CD4-positive, alpha-beta T cell treated with Interleukin-15 for 1 hour (primary cell): ENCODE measurements around the gene PPP2R2B.
"Not testable (repeated sequence)": the region's sequence is repeated elsewhere in the genome, so short reads cannot be mapped to it uniquely, and the experiment has no call there.

ENCODE experiments used
- DNase-seq: peaks from one replicate; pipeline ENCODE4 v3.0.0-alpha.2; 2020

Gene PPP2R2B

DNA sequence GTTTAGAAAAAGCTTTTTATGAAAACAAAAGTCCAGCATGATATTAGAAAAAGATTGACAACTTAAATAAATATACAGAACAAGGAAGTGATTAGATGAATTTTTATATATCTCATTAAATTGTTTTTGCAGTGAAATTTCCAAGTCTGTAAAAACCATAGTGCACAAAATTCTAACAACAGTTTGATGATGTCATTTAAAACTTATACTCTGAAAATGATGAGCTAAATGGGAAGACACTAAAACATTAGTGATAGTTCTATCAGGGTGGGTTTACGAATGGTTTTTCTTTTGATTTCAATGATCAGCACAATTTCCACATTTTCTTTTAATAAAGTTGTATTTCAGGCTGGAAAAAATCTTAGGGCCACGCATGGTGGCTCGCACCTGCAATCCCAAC lies 236.1 kb downstream of the PPP2R2B start:
- no peak for DNase-seq

DNA sequence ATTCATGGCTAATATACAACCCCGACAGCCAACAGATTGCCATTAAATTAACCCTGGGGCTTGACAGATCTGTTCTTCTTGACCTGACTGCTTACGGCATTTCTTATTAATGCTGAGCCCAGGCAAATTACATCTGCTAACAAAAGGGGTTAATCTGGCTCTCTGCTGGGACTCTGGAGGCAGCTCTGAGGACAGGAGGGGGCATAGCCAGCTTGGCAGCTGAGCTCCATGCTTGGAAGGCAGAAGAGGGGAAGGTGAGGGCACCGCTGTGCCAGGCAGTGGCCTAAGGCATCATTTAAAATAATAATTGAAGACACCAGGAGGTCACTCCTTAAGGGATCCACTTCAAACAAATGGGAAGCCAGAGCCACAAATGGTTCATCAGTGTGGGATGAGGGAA lies 236.6 kb downstream of the PPP2R2B start:
- no peak for DNase-seq

- no peak for DNase-seq
Measured at GRCh38 chr5:146640285-146640896, 238.2 kb downstream of the PPP2R2B start.

DNA sequence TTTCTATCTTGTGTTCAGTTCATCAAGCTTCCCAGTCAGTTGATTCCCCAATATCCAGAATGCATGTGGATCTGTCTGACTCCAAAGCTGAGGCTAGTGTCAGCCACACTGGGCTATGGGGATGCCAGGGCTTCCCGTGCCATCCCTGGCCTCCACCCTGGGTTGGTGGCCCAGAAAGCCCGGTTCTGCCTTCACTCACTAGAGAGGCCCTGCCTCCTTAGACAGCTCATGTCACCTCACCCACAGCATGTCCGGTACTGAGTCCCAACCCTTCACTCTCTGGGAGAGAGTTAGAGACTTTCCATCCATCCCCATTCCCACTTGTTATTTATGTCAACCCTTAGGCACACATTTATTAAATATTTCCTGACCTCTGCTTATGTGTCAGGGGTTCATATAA lies 243.1 kb downstream of the PPP2R2B start:
- DNase-seq = no peak

DNA sequence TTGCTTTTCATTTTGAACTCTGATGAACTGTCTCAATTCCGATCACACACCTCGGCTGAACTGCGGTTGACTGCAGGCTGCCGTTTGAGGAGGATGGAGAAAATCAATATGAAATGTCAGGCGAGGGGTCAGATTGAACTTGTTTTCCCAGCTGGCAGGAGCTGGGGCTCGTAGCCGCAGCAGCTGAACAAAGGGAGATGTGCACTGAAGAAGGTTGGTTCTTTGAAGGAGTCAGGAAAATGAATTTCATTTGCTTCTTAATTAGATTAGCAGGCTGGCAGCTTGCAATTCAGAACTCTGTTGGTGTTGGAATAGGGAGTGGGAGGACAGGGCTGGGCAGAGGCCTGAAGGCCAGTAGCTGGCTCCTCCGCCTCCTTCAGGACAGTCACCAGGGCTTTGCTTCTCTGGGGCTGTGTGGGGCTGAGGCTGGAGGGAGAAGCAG lies 245.2 kb downstream of the PPP2R2B start:
- DNase-seq = no peak

DNA sequence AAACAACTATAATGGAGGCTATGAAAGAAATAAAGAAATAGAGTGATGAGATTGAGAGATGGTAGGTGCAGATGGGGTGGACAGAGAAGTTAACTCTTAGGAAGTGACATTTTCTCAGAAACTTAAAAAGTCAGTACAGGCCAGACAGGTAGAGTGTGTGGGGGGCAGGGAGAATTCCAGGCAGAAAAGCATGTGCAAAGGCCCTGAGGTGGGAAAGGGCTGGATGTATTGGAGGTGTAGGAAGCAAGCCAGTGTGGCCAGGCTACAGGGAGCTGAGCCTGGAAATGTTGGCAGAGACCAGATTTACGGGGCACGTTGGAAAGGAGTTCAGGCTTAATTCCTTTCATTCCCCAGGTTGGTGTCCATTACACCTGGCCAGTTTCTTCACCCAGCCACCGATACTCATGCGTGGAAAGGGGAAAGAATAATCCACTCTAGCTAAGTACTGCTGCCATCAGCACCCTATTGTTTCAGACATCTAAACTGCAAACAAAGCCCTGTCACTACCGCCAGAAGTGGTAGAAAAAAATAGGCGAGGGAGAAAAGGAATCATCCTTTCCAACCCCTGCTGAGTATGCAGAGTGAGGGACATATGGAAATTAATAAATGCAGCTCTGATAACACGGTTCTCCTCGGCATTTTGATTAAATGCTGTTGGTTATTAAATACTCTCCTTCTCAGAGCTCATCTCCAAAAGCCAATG lies 245.8 kb downstream of the PPP2R2B start:
- no peak for DNase-seq

GRCh38 chr5:146630472-146630871 lies 248.1 kb downstream of the PPP2R2B start:
- DNase-seq = no peak

DNA sequence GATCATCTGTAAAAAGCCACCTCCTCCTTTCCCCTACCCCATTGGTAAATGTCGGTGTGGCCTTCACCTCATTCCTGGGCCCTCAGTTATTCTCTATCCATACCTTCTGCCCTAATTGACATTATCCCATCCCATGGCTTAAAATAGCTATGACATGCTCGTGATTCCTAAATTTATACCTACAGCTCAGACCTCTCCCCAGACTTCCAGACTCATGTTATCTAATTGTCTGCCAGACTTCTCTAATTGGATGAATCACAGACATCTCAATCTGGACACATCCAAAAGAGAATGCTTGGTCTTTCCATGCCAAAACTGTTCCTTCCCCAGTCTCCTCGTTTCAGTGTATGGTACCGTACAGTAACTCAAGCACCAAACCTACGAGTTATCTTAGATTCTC lies 249.6 kb downstream of the PPP2R2B start:
- no peak for DNase-seq

GRCh38 chr5:146626936-146627335 lies 251.6 kb downstream of the PPP2R2B start:
- DNase-seq = no peak

DNA sequence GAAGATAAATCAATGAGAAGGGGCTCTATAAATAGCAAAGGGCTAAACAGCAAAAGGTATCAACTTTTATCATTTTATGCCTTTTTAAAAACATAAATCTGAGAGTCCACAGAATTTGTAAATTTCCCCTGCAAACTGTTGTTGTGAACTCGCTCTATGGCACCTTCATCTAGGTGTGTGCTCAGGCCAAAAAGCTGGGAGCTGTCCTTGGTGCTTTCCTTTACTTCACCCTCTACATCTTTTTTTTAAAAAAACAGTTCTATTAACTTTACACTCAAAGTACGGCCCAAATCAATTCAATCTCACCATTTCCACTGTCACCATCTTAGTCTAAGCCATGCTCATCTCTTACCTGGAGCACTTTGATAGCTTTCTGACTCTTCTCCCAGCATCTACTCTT lies 254.4 kb downstream of the PPP2R2B start:
- no peak for DNase-seq

- DNase-seq = no peak
Measured at GRCh38 chr5:146623666-146624065, 254.9 kb downstream of the PPP2R2B start.

GRCh38 chr5:146623009-146623408 lies 255.5 kb downstream of the PPP2R2B start:
- no peak for DNase-seq

- no peak for DNase-seq
Measured at GRCh38 chr5:146622391-146622790, 256.2 kb downstream of the PPP2R2B start.

DNA sequence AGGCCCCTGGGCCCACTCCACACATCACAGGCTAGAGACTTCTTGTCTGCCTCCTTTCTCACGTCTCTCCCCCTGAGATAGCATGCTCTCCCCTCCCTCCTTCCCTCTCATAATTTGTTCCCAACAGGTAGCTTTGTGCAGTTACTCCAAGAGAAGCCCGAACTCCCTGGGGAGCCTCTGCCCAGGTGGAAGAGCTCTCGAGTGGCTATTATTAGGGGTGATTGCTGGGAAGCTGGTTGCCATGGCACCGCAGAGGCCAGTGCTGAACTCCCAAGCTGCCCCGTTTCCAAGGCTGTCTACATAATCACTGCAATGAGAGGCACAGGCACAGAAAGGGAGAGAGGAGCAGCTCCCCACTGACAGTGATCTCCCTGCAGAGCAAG lies 257.9 kb downstream of the PPP2R2B start:
- no peak for DNase-seq

- no peak for DNase-seq
Measured at GRCh38 chr5:146620031-146620668, 258.4 kb downstream of the PPP2R2B start.

GRCh38 chr5:146618434-146618833 lies 260.1 kb downstream of the PPP2R2B start:
- DNase-seq = no peak

DNA sequence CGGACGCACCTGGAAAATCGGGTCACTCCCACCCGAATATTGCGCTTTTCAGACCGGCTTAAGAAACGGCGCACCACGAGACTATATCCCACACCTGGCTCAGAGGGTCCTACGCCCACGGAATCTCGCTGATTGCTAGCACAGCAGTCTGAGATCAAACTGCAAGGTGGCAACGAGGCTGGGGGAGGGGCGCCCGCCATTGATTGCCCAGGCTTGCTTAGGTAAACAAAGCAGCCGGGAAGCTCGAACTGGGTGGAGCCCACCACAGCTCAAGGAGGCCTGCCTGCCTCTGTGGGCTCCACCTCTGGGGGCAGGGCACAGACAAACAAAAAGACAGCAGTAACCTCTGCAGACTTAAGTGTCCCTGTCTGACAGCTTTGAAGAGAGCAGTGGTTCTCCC lies 268.8 kb downstream of the PPP2R2B start:
- DNase-seq = not testable (repeated sequence)

- no peak for DNase-seq
Measured at GRCh38 chr5:146607659-146608332, 270.8 kb downstream of the PPP2R2B start.

DNA sequence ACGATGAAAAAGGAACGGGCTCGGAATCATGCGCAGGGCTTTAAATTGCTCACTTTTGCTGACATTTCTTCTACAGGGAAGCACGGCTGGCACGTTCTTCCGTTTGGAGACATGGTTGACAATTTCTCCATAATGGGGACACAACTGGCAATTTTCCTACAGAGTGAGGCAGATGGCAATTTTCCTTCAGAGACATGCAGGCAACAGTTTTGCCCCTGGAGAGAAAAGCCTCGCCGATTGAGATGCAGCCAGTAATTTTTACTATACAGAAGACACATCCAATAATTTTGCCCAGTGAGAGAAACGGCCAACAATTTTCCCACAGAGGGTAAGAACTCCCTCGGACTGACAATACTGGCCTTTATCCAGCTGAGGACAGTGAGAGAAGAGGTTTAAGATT lies 271.7 kb downstream of the PPP2R2B start:
- no peak for DNase-seq

- no peak for DNase-seq
Measured at GRCh38 chr5:146600376-146600775, 278.2 kb downstream of the PPP2R2B start.

- no peak for DNase-seq
Measured at GRCh38 chr5:146599261-146599660, 279.3 kb downstream of the PPP2R2B start.

GRCh38 chr5:146595088-146595487 lies 283.5 kb downstream of the PPP2R2B start:
- no peak for DNase-seq

DNA sequence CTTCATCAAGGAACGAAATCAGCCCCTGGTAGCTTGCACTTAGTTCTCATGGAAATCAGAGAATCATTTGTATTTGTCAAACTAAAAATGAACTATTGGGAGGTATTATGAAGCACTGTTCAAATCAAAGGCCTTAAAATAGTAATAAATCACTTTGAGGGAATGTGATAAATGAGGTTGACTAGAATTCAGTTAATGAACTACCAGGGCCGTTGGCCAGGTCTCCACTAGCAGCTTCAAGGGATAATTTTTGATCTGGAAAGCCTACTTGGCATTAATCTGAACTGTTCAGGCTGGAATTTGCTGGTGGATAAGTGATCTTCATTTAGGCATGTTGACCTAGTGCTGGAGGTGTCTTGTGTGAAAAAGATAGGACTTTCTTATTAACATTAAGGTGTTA lies 286.2 kb downstream of the PPP2R2B start:
- DNase-seq = no peak

DNA sequence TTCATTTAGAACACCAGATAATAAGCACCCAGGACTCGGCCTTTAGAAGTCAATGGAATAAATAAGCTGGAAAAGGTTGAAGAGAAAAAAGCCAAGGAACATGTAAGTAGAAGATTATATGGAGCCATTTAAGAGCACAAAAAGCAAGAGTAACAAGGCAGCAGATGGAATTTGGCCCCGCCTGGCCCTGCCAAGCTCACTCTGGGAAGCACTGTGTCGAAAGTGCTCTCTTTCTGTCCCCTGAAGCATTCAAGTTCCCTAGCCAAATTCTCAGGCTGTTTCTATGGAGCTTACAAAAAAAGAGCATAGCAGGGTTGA lies 289.6 kb downstream of the PPP2R2B start:
- no peak for DNase-seq
